Endothelial cell of umbilical vein (primary cell): ENCODE data around the gene AQP1. TPM values are rescaled to one million over a fixed set of nuclear protein-coding genes. Genes with fewer than 3 reads are reported as not detected.

Experiments used
- BruUV-seq: library from RNA; stranded (reverse); fragments of 400-500 nt; replicated peaks from 2 replicates; lab custom pipeline; 2021; lab: Mats Ljungman, UMichigan
- CTCF ChIA-PET: fragments of 300-600, 350-600 bp; sonication (Branson Sonifier 250); formaldehyde crosslinking; loops from one replicate; lab custom pipeline; 2021; ENCODE audit warnings: antibody characterized with exemption, inconsistent platforms; lab: Charles Lee
- POLR2A ChIA-PET: fragments of 300-600, 350-600 bp; sonication (Branson Sonifier 250); formaldehyde crosslinking; loops from one replicate; lab custom pipeline; 2021; ENCODE audit warnings: antibody characterized with exemption, inconsistent platforms; lab: Charles Lee
- DNase-seq: peaks from one replicate; pipeline ENCODE4 v3.0.0-alpha.2; 2011; ENCODE audit warnings: low read depth, low spot score
- FAIRE-seq: peaks from 2 replicates; lab custom pipeline; 2011; peaks lifted over from hg19 to GRCh38; lab: Jason Lieb, UNC
- H2AFZ ChIP-seq: 2 replicates; pipeline ENCODE4 v1.6.0; 2012; ENCODE audit warnings: low read depth, low read length, control low read depth, inconsistent platforms
- H3K27ac ChIP-seq: 2 replicates; pipeline ENCODE4 v1.5.1; 2011; ENCODE audit warnings: low read depth, mild to moderate bottlenecking, control low read depth, low read length, moderate library complexity; ENCODE audit not compliant: insufficient read depth
- H3K27me3 ChIP-seq, 2 experiments: 2 replicates each; pipeline versions ENCODE4 v1.6.0 to v1.6.1; 2011; ENCODE audit warnings: low read length in 2 of 2, mixed read lengths in 1 of 2; ENCODE audit not compliant: control insufficient read depth in 2 of 2, insufficient read depth in 2 of 2
- H3K36me3 ChIP-seq, 2 experiments: 2 replicates in 1 of 2; 3 replicates in 1 of 2; pipeline ENCODE4 v1.5.1; 2011; ENCODE audit warnings: low read length in 2 of 2, mild to moderate bottlenecking in 1 of 2, moderate library complexity in 1 of 2; ENCODE audit not compliant: control insufficient read depth in 2 of 2, insufficient read depth in 2 of 2; ENCODE audit errors: extremely low read depth in 1 of 2
- H3K4me1 ChIP-seq: 3 replicates; pipeline ENCODE4 v1.5.1; 2011; ENCODE audit warnings: mild to moderate bottlenecking, low read length; ENCODE audit not compliant: control insufficient read depth, insufficient read depth; ENCODE audit errors: extremely low read depth
- H3K4me2 ChIP-seq: 2 replicates; pipeline ENCODE4 v1.6.1; 2011; ENCODE audit warnings: low read length, control low read depth, mixed read lengths; ENCODE audit not compliant: insufficient read depth
- H3K4me3 ChIP-seq, 3 experiments: fragments of 200-600 bp in 1 of 3; sonication (generic), shearing (Covaris generic) in 1 of 3; replicated peaks in 1 of 3; 2 replicates each; pipeline ENCODE4 v1.5.1; 2011 to 2016; ENCODE audit warnings: control low read depth in 3 of 3, low read length in 3 of 3, mild to moderate bottlenecking in 2 of 3, inconsistent platforms in 1 of 3, low read depth in 1 of 3, moderate library complexity in 1 of 3; ENCODE audit not compliant: insufficient read depth in 1 of 3
- H3K79me2 ChIP-seq: 2 replicates; pipeline ENCODE4 v1.6.0; 2012; ENCODE audit warnings: low read length, inconsistent platforms; ENCODE audit not compliant: control insufficient read depth, insufficient read depth
- H3K9ac ChIP-seq: replicated peaks from 2 replicates; pipeline ENCODE3; 2011; ENCODE audit warnings: low read length, control low read depth; ENCODE audit not compliant: insufficient read depth; ENCODE audit errors: extremely low read depth
- H3K9me1 ChIP-seq: replicated peaks from 3 replicates; pipeline ENCODE4 v1.6.0; 2011; ENCODE audit warnings: mild to moderate bottlenecking, low read length; ENCODE audit not compliant: control insufficient read depth, insufficient read depth; ENCODE audit errors: extremely low read depth
- H3K9me3 ChIP-seq: replicated peaks from 2 replicates; pipeline ENCODE4 v1.5.1; 2012; ENCODE audit warnings: low read length, inconsistent platforms; ENCODE audit not compliant: control insufficient read depth, insufficient read depth
- H4K20me1 ChIP-seq: replicated peaks from 2 replicates; pipeline ENCODE3; 2011; ENCODE audit warnings: mild to moderate bottlenecking, low read length; ENCODE audit not compliant: control insufficient read depth, insufficient read depth; ENCODE audit errors: extremely low read depth
- CTCF ChIP-seq, 2 donors: IDR thresholded peaks; 1 replicate in 1 of 2; 2 replicates in 1 of 2; pipeline ENCODE4 v1.5.1; 2011; ENCODE audit warnings: low read length in 2 of 2, mild to moderate bottlenecking in 2 of 2, moderate library complexity in 2 of 2, control low read depth in 1 of 2, inconsistent platforms in 1 of 2, low read depth in 1 of 2; ENCODE audit not compliant: insufficient read depth in 1 of 2; ENCODE audit errors: extremely low read depth in 1 of 2
- EZH2 ChIP-seq: IDR thresholded peaks from 2 replicates; pipeline ENCODE4 v1.6.1; 2012; ENCODE audit warnings: borderline replicate concordance, low read depth, mild to moderate bottlenecking, moderate library complexity, low read length, inconsistent platforms; ENCODE audit not compliant: severe bottlenecking
- FOS ChIP-seq: IDR thresholded peaks from 2 replicates; pipeline ENCODE4 v1.6.1; 2011; ENCODE audit warnings: mild to moderate bottlenecking, low read length, moderate library complexity, borderline replicate concordance; ENCODE audit not compliant: insufficient read depth
- GATA2 ChIP-seq: IDR thresholded peaks from 2 replicates; pipeline ENCODE4 v1.7.0; 2011; ENCODE audit warnings: low read depth, mild to moderate bottlenecking, moderate library complexity, mixed read lengths, low read length; ENCODE audit not compliant: insufficient read length, insufficient read depth
- JUN ChIP-seq: IDR thresholded peaks from 2 replicates; pipeline ENCODE4 v1.6.1; 2011; ENCODE audit warnings: borderline replicate concordance, low read depth; ENCODE audit not compliant: insufficient read length, insufficient read depth
- MAX ChIP-seq: IDR thresholded peaks from 2 replicates; pipeline ENCODE4 v1.6.1; 2011; ENCODE audit not compliant: insufficient read depth, insufficient read length
- MYC ChIP-seq: IDR thresholded peaks from one replicate; pipeline ENCODE4 v1.6.1; 2011; ENCODE audit warnings: mild to moderate bottlenecking, low read depth, low read length
- POLR2A ChIP-seq: IDR thresholded peaks from 2 replicates; pipeline ENCODE4 v1.6.1; 2012; ENCODE audit warnings: low read depth, mild to moderate bottlenecking, control low read depth, low read length
- POLR2AphosphoS5 ChIP-seq: IDR thresholded peaks from 2 replicates; pipeline ENCODE4 v1.6.1; 2012; ENCODE audit warnings: low read depth, mild to moderate bottlenecking, control low read depth, low read length, moderate library complexity; ENCODE audit not compliant: insufficient read depth
- dilution Hi-C: fragments of 300-500 bp; cut with MboI; formaldehyde crosslinking; loops from one replicate; pipeline ENCODE4 v1.15.0; 2019; ENCODE audit warnings: low sequenced_read_pairs; ENCODE audit not compliant: extremely low pct_ligation_motif_present
- intact Hi-C: fragments of 100-400 bp; cut with micrococcal nuclease; formaldehyde crosslinking; loops from one replicate; pipeline ENCODE4 v1.10.0; 2022
- polyA plus RNA-seq, 4 experiments: library from polyadenylated mRNA; depleted of rRNA in 3 of 4; stranded (reverse) in 3 of 4; unstranded in 1 of 4; fragments of >200 nt; gene quantifications; 2 replicates each; pipeline versions ENCODE4 v1.2.1 to v1.2.3, GENCODE V29; 2011 to 2012; ENCODE audit warnings: missing spikeins in 1 of 4
- total RNA-seq: library from RNA; stranded (reverse); gene quantifications from 2 replicates; pipeline ENCODE4 v1.2.3, GENCODE V29; 2021

AQP1 gene
- total and polyA plus RNA-seq, 2 donors (not counting 3 experiments of a cell fraction or from before 2014, with no cell fraction given) = 11.7 to 15.9 TPM

- no peak overlapping the region for H3K4me2 ChIP-seq
- H2AFZ ChIP-seq = no peak overlapping the region
- DNase-seq = no peak
- H3K79me2 ChIP-seq = no peaks in the 10 kb centered on the region
- dilution Hi-C loops = no loop called here
- H3K9me3 ChIP-seq = no peaks in the 10 kb centered on the region
- H3K27me3 ChIP-seq = no peaks in the 10 kb centered on the region
- intact Hi-C loops = no loop called here
- no peak overlapping the region for H3K4me3 ChIP-seq
- H4K20me1 ChIP-seq = no peaks in the 10 kb centered on the region
- no TSS peak for BruUV-seq
- POLR2A ChIA-PET = no interaction called here
- TF ChIP-seq MAX (no peak), POLR2A (no peak), MYC (no peak), CTCF (IDR thresholded peaks at IDR 0.05; ENCODE audit: extremely low read depth in 1 of 2, insufficient read depth in 1 of 2, low read depth in 1 of 2, low read length in 2 of 2) (no peak), FOS (no peak), GATA2 (no peak), JUN (no peak), EZH2 (no peak), POLR2AphosphoS5 (no peak)
- H3K9ac ChIP-seq = no peak overlapping the region
- no peaks in the 10 kb centered on the region for H3K36me3 ChIP-seq
- H3K27ac ChIP-seq = no peak overlapping the region
- no peaks in the 10 kb centered on the region for H3K9me1 ChIP-seq
- peaks cover 5% of the 10 kb centered on the region for H3K4me1 ChIP-seq
- CTCF ChIA-PET = interaction anchor here (1.4 kb wide), 1 partner anchor 18 kb away, joined by 3 read pairs; no protein-coding TSS in a partner anchor
- FAIRE-seq = no peak
Observed at GRCh38 chr7:30906014-30906413, 5.6 kb upstream of the AQP1 start.
